HG03039 (cell line): Measurements from ENCODE around the gene LHCGR.

Source experiments
- ATAC-seq: cut with Tn5 transposase; IDR thresholded peaks from one replicate; pipeline ENCODE4 v1.9.1; 2021; ENCODE audit warnings: mild to moderate bottlenecking, moderate library complexity; ENCODE audit not compliant: unreplicated experiment

LHCGR gene

GRCh38 chr2:48755473-48755872 is at the start of gene LHCGR:
Gene LHCGR (minus strand): TSS chr2:48755724. CDS start chr2:48755671, 53 bp downstream.
- ATAC-seq = no peak

GRCh38 chr2:48799601-48800000 is 44.1 kb upstream of the LHCGR start:
- ATAC-seq = no peak

- no peak for ATAC-seq
Observed at GRCh38 chr2:48795065-48795464, 39.5 kb upstream of the LHCGR start.

GRCh38 chr2:48793671-48794070 is 38.1 kb upstream of the LHCGR start:
- no peak for ATAC-seq

- no peak for ATAC-seq
Observed at GRCh38 chr2:48792030-48792429, 36.5 kb upstream of the LHCGR start.

- ATAC-seq = no peak
Observed at GRCh38 chr2:48790407-48791170, 35.1 kb upstream of the LHCGR start.

GRCh38 chr2:48787580-48787979 is 32.1 kb upstream of the LHCGR start:
- ATAC-seq = no peak

GRCh38 chr2:48781366-48781765 is 25.8 kb upstream of the LHCGR start:
- ATAC-seq = no peak

- ATAC-seq = no peak
Observed at GRCh38 chr2:48779019-48779716, 23.6 kb upstream of the LHCGR start.

GRCh38 chr2:48774251-48774650 is 18.7 kb upstream of the LHCGR start:
- no peak for ATAC-seq

- no peak for ATAC-seq
Observed at GRCh38 chr2:48771241-48772014, 15.9 kb upstream of the LHCGR start.

GRCh38 chr2:48770181-48770580 is 14.7 kb upstream of the LHCGR start:
- no peak for ATAC-seq

- ATAC-seq = no peak
Observed at GRCh38 chr2:48768669-48769068, 13.1 kb upstream of the LHCGR start.

- ATAC-seq = no peak
Observed at GRCh38 chr2:48767330-48767729, 11.8 kb upstream of the LHCGR start.

GRCh38 chr2:48760826-48761225 is 5.3 kb upstream of the LHCGR start:
- no peak for ATAC-seq

GRCh38 chr2:48759682-48760081 is 4.2 kb upstream of the LHCGR start:
- no peak for ATAC-seq

GRCh38 chr2:48756289-48756688 is 765 bp upstream of the LHCGR start:
- no peak for ATAC-seq

- ATAC-seq = no peak
Observed at GRCh38 chr2:48754874-48755273, 650 bp downstream of the LHCGR start.

GRCh38 chr2:48753228-48753627 is 2.3 kb downstream of the LHCGR start:
- no peak for ATAC-seq

- ATAC-seq = peak; percentile 55
Observed at GRCh38 chr2:48750128-48750739, 5.3 kb downstream of the LHCGR start.
